Neutrophil (primary cell): ENCODE results near the gene BCR.

Experiments used
- H3K27ac ChIP-seq: fragments of 200-600 bp; sonication (generic); 2 replicates; pipeline ENCODE4 v1.5.1; 2016; ENCODE audit warnings: mild to moderate bottlenecking, moderate library complexity
- H3K27me3 ChIP-seq: fragments of 200-600 bp; sonication (generic); 2 replicates; pipeline ENCODE4 v1.6.0; 2016; ENCODE audit warnings: mild to moderate bottlenecking
- H3K36me3 ChIP-seq: fragments of 200-600 bp; sonication (generic); 2 replicates; pipeline ENCODE4 v1.5.1; 2017
- H3K4me1 ChIP-seq, 2 experiments: fragments of 200-600 bp in 1 of 2; sonication (generic) in 1 of 2; 1 replicate in 1 of 2; 2 replicates in 1 of 2; pipeline versions ENCODE4 v1.5.1 to v1.6.1; 2013 to 2016; ENCODE audit warnings: low read depth in 1 of 2, low read length in 1 of 2, mild to moderate bottlenecking in 1 of 2, moderate library complexity in 1 of 2; ENCODE audit not compliant: control insufficient read depth in 1 of 2, insufficient read depth in 1 of 2
- H3K4me3 ChIP-seq, 2 experiments: fragments of 200-600 bp in 1 of 2; sonication (generic) in 1 of 2; 1 replicate in 1 of 2; 2 replicates in 1 of 2; pipeline ENCODE4 v1.5.1; 2013 to 2016; ENCODE audit warnings: low read depth in 1 of 2, low read length in 1 of 2, mild to moderate bottlenecking in 1 of 2, moderate library complexity in 1 of 2
- H3K9me3 ChIP-seq: fragments of 200-600 bp; sonication (generic); 2 replicates; pipeline ENCODE4 v1.5.1; 2016
- CTCF ChIP-seq: fragments of 200-600 bp; sonication (generic); IDR thresholded peaks from 2 replicates; pipeline ENCODE4 v1.5.1; 2016; ENCODE audit warnings: antibody characterized with exemption

Gene BCR

DNA sequence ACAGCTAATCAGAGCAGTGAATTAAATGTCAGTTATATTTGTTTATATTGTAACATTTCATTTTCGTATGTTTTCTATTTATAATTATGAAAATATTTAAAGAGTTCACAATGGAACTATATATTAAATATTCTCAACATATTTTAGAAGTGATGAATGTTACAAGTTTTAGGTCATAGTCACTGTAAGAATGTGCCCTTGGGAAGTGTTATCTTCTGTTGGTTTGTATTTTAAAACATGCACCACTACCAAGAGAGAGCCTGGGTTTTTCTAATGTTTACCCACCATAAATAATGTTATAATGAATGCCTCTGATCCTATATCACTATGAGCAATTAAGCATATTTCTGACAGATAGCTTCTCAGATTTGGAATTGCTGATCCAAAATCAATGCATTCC, 171.0 kb downstream of the BCR start:
- Histone ChIP-seq H3K9me3 (no peaks in the 10 kb centered on the region), H3K36me3 (no peaks in the 10 kb centered on the region), H3K4me1 (no peaks in the 10 kb centered on the region), H3K4me3 (no peak overlapping the region), H3K27ac (no peak overlapping the region), H3K27me3 (peaks cover 5% of the 10 kb centered on the region)
- no peak for TF ChIP-seq CTCF

- H3K9me3 ChIP-seq, result no peaks in the 10 kb centered on the region
- peaks cover 5% of the 10 kb centered on the region for H3K27me3 ChIP-seq
- no peak overlapping the region for H3K4me3 ChIP-seq
- no peaks in the 10 kb centered on the region for H3K36me3 ChIP-seq
- H3K27ac ChIP-seq, result no peak overlapping the region
- H3K4me1 ChIP-seq, result no peaks in the 10 kb centered on the region
- TF ChIP-seq CTCF, result no peak
Measured at GRCh38 chr22:23353004-23353403, 172.7 kb downstream of the BCR start.

- Histone ChIP-seq H3K27me3 (peaks cover 5% of the 10 kb centered on the region), H3K9me3 (no peaks in the 10 kb centered on the region), H3K4me1 (no peaks in the 10 kb centered on the region), H3K27ac (no peak overlapping the region), H3K4me3 (no peak overlapping the region), H3K36me3 (no peaks in the 10 kb centered on the region)
- no peak for TF ChIP-seq CTCF
Measured at GRCh38 chr22:23353696-23354095, 173.4 kb downstream of the BCR start.

GRCh38 chr22:23356094-23356493, 175.8 kb downstream of the BCR start:
- TF ChIP-seq CTCF, result no peak
- H3K27ac ChIP-seq, result no peak overlapping the region
- H3K27me3 ChIP-seq, result peaks cover 5% of the 10 kb centered on the region
- H3K36me3 ChIP-seq, result no peaks in the 10 kb centered on the region
- H3K4me1 ChIP-seq, result no peaks in the 10 kb centered on the region
- no peak overlapping the region for H3K4me3 ChIP-seq
- H3K9me3 ChIP-seq, result no peaks in the 10 kb centered on the region

DNA sequence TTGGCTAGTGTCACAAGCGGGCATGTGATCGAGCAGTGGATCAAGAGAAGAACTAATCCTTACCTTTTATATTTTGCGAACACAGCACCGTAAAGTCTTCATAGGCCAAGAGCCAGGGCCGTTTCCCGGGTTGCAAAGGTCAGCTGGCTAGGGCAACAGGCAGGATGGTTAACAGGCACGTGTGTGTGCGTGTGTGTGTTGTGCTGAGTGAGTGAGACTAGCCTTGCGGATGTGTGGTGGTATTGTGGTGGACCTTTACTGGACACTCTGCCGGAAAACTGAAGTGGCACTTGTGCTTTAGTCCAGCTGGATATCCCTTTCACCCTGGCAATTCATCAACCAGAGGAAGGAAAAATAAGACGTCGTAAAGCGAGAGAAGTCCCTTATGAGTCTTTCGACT, 176.7 kb downstream of the BCR start:
- TF ChIP-seq CTCF, result no peak
- Histone ChIP-seq H3K4me1 (no peaks in the 10 kb centered on the region), H3K4me3 (no peak overlapping the region), H3K27ac (no peak overlapping the region), H3K36me3 (no peaks in the 10 kb centered on the region), H3K27me3 (no peaks in the 10 kb centered on the region), H3K9me3 (no peaks in the 10 kb centered on the region)

- H3K36me3 ChIP-seq, result no peaks in the 10 kb centered on the region
- no peak overlapping the region for H3K4me3 ChIP-seq
- no peak overlapping the region for H3K27ac ChIP-seq
- H3K27me3 ChIP-seq, result no peaks in the 10 kb centered on the region
- H3K9me3 ChIP-seq, result no peaks in the 10 kb centered on the region
- no peak for TF ChIP-seq CTCF
- no peaks in the 10 kb centered on the region for H3K4me1 ChIP-seq
Measured at GRCh38 chr22:23359583-23360123, 179.3 kb downstream of the BCR start.
